GM12892 (cell line): ENCODE results near the gene B3GAT2.

Experiments
- DNase-seq: peaks from one replicate; pipeline ENCODE4 v3.0.0; 2011; ENCODE audit not compliant: insufficient read length
- FAIRE-seq: peaks from 2 replicates; lab custom pipeline; 2011; peaks lifted over from hg19 to GRCh38; lab: Jason Lieb, UNC
- POLR2A ChIP-seq: IDR thresholded peaks from 2 replicates; pipeline ENCODE4 v1.6.1; 2011; ENCODE audit warnings: low read depth, low read length, control low read depth
- POLR2AphosphoS5 ChIP-seq: IDR thresholded peaks from 2 replicates; pipeline ENCODE4 v1.6.1; 2011; ENCODE audit warnings: low read depth, low read length, control low read depth
- TAF1 ChIP-seq: IDR thresholded peaks from 2 replicates; pipeline ENCODE4 v1.6.1; 2011; ENCODE audit warnings: low read depth, mild to moderate bottlenecking, control low read depth, low read length, borderline replicate concordance

The B3GAT2 gene

GRCh38 chr6:70886071-70886470 lies 70.8 kb downstream of the B3GAT2 start:
- DNase-seq (no peak), FAIRE-seq (no peak)
- no peak for TF ChIP-seq POLR2A
- TF ChIP-seq TAF1: no peak
- no peak for TF ChIP-seq POLR2AphosphoS5

- FAIRE-seq: peak; percentile 80
- DNase-seq: peak; percentile 51
- TF ChIP-seq POLR2A (no peak), TAF1 (no peak), POLR2AphosphoS5 (no peak)
These were observed 72.5 kb downstream of the B3GAT2 start for GRCh38 chr6:70884074-70884983.

- DNase-seq: no peak
- TF ChIP-seq POLR2AphosphoS5 (no peak), TAF1 (no peak), POLR2A (no peak)
- no peak for FAIRE-seq
These were observed 77.4 kb downstream of the B3GAT2 start for GRCh38 chr6:70879496-70879895.

- FAIRE-seq: no peak
- no peak for TF ChIP-seq POLR2A
- no peak for TF ChIP-seq TAF1
- no peak for TF ChIP-seq POLR2AphosphoS5
- DNase-seq: no peak
These were observed 82.5 kb downstream of the B3GAT2 start for GRCh38 chr6:70874181-70874913.

GRCh38 chr6:70872469-70872868 lies 84.4 kb downstream of the B3GAT2 start:
- DNase-seq (no peak), FAIRE-seq (no peak)
- TF ChIP-seq POLR2A (no peak), TAF1 (no peak), POLR2AphosphoS5 (no peak)

GRCh38 chr6:70864401-70864800 lies 92.5 kb downstream of the B3GAT2 start:
- FAIRE-seq: no peak
- TF ChIP-seq POLR2A: no peak
- TF ChIP-seq POLR2AphosphoS5: no peak
- TF ChIP-seq TAF1: no peak
- DNase-seq: no peak

- FAIRE-seq: no peak
- TF ChIP-seq TAF1 (no peak), POLR2A (no peak), POLR2AphosphoS5 (no peak)
- DNase-seq: no peak
These were observed 93.5 kb downstream of the B3GAT2 start for GRCh38 chr6:70863343-70863742.

GRCh38 chr6:70860920-70861319 lies 95.9 kb downstream of the B3GAT2 start:
- FAIRE-seq (no peak), DNase-seq (no peak)
- TF ChIP-seq POLR2A (no peak), TAF1 (no peak), POLR2AphosphoS5 (no peak)

- no peak for TF ChIP-seq TAF1
- no peak for TF ChIP-seq POLR2AphosphoS5
- no peak for TF ChIP-seq POLR2A
- no peak for DNase-seq
- FAIRE-seq: no peak
These were observed 96.8 kb downstream of the B3GAT2 start for GRCh38 chr6:70860045-70860444.

GRCh38 chr6:70857387-70858077 lies 99.3 kb downstream of the B3GAT2 start:
- DNase-seq (peak; percentile 9), FAIRE-seq (peak; percentile 78)
- TF ChIP-seq POLR2AphosphoS5: no peak
- TF ChIP-seq TAF1: no peak
- TF ChIP-seq POLR2A: no peak

GRCh38 chr6:70852667-70853246 lies 104.1 kb downstream of the B3GAT2 start:
- FAIRE-seq (no peak), DNase-seq (no peak)
- TF ChIP-seq POLR2AphosphoS5 (no peak), POLR2A (no peak), TAF1 (no peak)
